Uterus (tissue), 2 donors: ENCODE results near the gene TCEANC.

Source experiments
- CTCF ChIP-seq, 4 experiments: fragments of 200-600 bp in 2 of 4; fragments of 450-650 bp in 2 of 4; sonication (generic) in 2 of 4; IDR thresholded peaks; one replicate each; pipeline ENCODE4 v1.5.1; 2016 to 2019; ENCODE audit warnings: antibody characterized with exemption in 4 of 4, mild to moderate bottlenecking in 2 of 4, moderate library complexity in 1 of 4
- POLR2A ChIP-seq, 2 donors: fragments of 450-650 bp; IDR thresholded peaks; one replicate each; pipeline ENCODE4 v1.6.1; 2016; ENCODE audit warnings: antibody characterized with exemption in 2 of 2, mild to moderate bottlenecking in 1 of 2, moderate library complexity in 1 of 2

GRCh38 chrX:13685126-13685763, 32.3 kb downstream of the TCEANC start:
- TF ChIP-seq CTCF (IDR thresholded peaks at IDR 0.05) (no peak), POLR2A (IDR thresholded peaks at IDR 0.05) (no peak)
